H1 (cell line): ENCODE results near the gene CRLF3. TPM values are rescaled to one million over a fixed set of nuclear protein-coding genes. Genes with fewer than 3 reads are reported as not detected.
A peak's percentile ranks its signal among the peaks of the same experiment; 100 is the strongest.

Experiments
- CTCF ChIA-PET: fragments of 300-600 bp; sonication (Branson Sonifier 250); formaldehyde crosslinking; loops from one replicate; lab custom pipeline; 2021; ENCODE audit not compliant: partially characterized antibody; lab: Charles Lee
- POLR2A ChIA-PET: fragments of 300-600 bp; sonication (Branson Sonifier 250); formaldehyde crosslinking; loops from one replicate; lab custom pipeline; 2021; ENCODE audit warnings: inconsistent platforms; ENCODE audit not compliant: partially characterized antibody; lab: Charles Lee
- DNase-seq, 2 experiments: peaks; one replicate each; pipeline versions ENCODE4 v3.0.0 to v3.0.0-alpha.2; 2010 to 2022; ENCODE audit warnings: low spot score in 2 of 2, low read depth in 1 of 2, mixed read lengths in 1 of 2
- FAIRE-seq: peaks from 2 replicates; lab custom pipeline; 2011; peaks lifted over from hg19 to GRCh38; lab: Jason Lieb, UNC
- H2AFZ ChIP-seq: 2 replicates; pipeline ENCODE4 v1.8.1; 2012; ENCODE audit warnings: low read length, inconsistent platforms
- H2AK5ac ChIP-seq: 2 replicates; pipeline ENCODE4 v1.6.1; 2013; ENCODE audit warnings: low read depth, low read length
- H2BK120ac ChIP-seq: replicated peaks from 2 replicates; pipeline ENCODE3; 2013; ENCODE audit warnings: low read depth, low read length, inconsistent platforms
- H2BK12ac ChIP-seq: 2 replicates; pipeline ENCODE4 v1.6.1; 2013; ENCODE audit warnings: low read depth, low read length
- H2BK15ac ChIP-seq: 2 replicates; pipeline ENCODE4 v1.6.1; 2013; ENCODE audit warnings: low read length
- H2BK20ac ChIP-seq: 2 replicates; pipeline ENCODE4 v1.6.1; 2013; ENCODE audit warnings: low read length
- H2BK5ac ChIP-seq: 2 replicates; pipeline ENCODE4 v1.6.1; 2013; ENCODE audit warnings: low read depth, low read length
- H3K14ac ChIP-seq: 2 replicates; pipeline ENCODE4 v1.6.1; 2013; ENCODE audit warnings: inconsistent platforms; ENCODE audit not compliant: insufficient read length
- H3K18ac ChIP-seq: 2 replicates; pipeline ENCODE4 v1.6.1; 2013; ENCODE audit warnings: low read length; ENCODE audit errors: extremely low read depth
- H3K23ac ChIP-seq: 2 replicates; pipeline ENCODE4 v1.6.1; 2013; ENCODE audit warnings: inconsistent platforms; ENCODE audit not compliant: insufficient read length
- H3K23me2 ChIP-seq: 2 replicates; pipeline ENCODE4 v1.6.1; 2013; ENCODE audit warnings: low read depth, low read length
- H3K27ac ChIP-seq: 2 replicates; pipeline ENCODE4 v1.6.1; 2011; ENCODE audit warnings: low read depth, low read length, inconsistent platforms
- H3K27me3 ChIP-seq, 4 experiments: replicated peaks in 1 of 4; 1 replicate in 1 of 4; 2 replicates in 3 of 4; pipeline versions ENCODE4 v1.6.1 to v1.8.1; 2011 to 2013; ENCODE audit warnings: low read length in 3 of 4, mild to moderate bottlenecking in 3 of 4, inconsistent platforms in 2 of 4, mixed read lengths in 2 of 4, moderate library complexity in 1 of 4; ENCODE audit not compliant: control insufficient read depth in 3 of 4, insufficient read depth in 3 of 4; ENCODE audit errors: extremely low read depth in 1 of 4
- H3K36me3 ChIP-seq, 4 experiments: 2 replicates each; pipeline versions ENCODE4 v1.6.1 to v1.8.1; 2011 to 2013; ENCODE audit warnings: mild to moderate bottlenecking in 4 of 4, low read length in 3 of 4, moderate library complexity in 2 of 4, control low read depth in 1 of 4, inconsistent platforms in 1 of 4; ENCODE audit not compliant: insufficient read depth in 4 of 4, control insufficient read depth in 2 of 4
- H3K4ac ChIP-seq: replicated peaks from 2 replicates; pipeline ENCODE3; 2013; ENCODE audit warnings: low read length, low read depth, mixed read lengths, inconsistent platforms; ENCODE audit not compliant: insufficient read length
- H3K4me1 ChIP-seq, 4 experiments: replicated peaks in 1 of 4; 1 replicate in 1 of 4; 2 replicates in 3 of 4; pipeline versions ENCODE4 v1.6.1 to v1.8.1; 2011 to 2013; ENCODE audit warnings: low read length in 3 of 4, inconsistent platforms in 2 of 4, mixed read lengths in 1 of 4; ENCODE audit not compliant: insufficient read depth in 4 of 4, control insufficient read depth in 3 of 4
- H3K4me2 ChIP-seq, 2 experiments: 2 replicates each; pipeline versions ENCODE4 v1.6.1 to v1.8.1; 2011 to 2013; ENCODE audit warnings: low read depth in 2 of 2, low read length in 2 of 2, control low read depth in 1 of 2, inconsistent platforms in 1 of 2, mild to moderate bottlenecking in 1 of 2; ENCODE audit not compliant: insufficient read depth in 1 of 2
- H3K4me3 ChIP-seq, 4 experiments: fragments of 200-600, 300-600 bp in 1 of 4; sonication (generic), shearing (Covaris generic), sonication (Bioruptor Twin) in 1 of 4; 2 replicates each; pipeline versions ENCODE4 v1.5.1 to v1.8.1; 2011 to 2016; ENCODE audit warnings: low read length in 4 of 4, low read depth in 3 of 4, control low read depth in 2 of 4, inconsistent platforms in 2 of 4, mild to moderate bottlenecking in 2 of 4, mixed read lengths in 1 of 4, moderate library complexity in 1 of 4; ENCODE audit not compliant: insufficient read depth in 2 of 4; ENCODE audit errors: extremely low read depth in 1 of 4
- H3K56ac ChIP-seq: replicated peaks from 2 replicates; pipeline ENCODE3; 2013; ENCODE audit warnings: low read depth, mild to moderate bottlenecking, mixed read lengths, low read length, inconsistent platforms; ENCODE audit not compliant: insufficient read length
- H3K79me1 ChIP-seq: 2 replicates; pipeline ENCODE4 v1.6.1; 2013; ENCODE audit warnings: low read depth, low read length, control low read depth
- H3K79me2 ChIP-seq, 2 experiments: 2 replicates each; pipeline versions ENCODE4 v1.6.1 to v1.8.1; 2012 to 2013; ENCODE audit warnings: low read length in 2 of 2, mild to moderate bottlenecking in 2 of 2, inconsistent platforms in 1 of 2; ENCODE audit not compliant: insufficient read depth in 2 of 2, control insufficient read depth in 1 of 2
- H3K9ac ChIP-seq, 4 experiments: replicated peaks in 1 of 4; 1 replicate in 1 of 4; 2 replicates in 3 of 4; pipeline versions ENCODE4 v1.6.1 to v1.8.1; 2011 to 2013; ENCODE audit warnings: low read depth in 3 of 4, low read length in 3 of 4, control low read depth in 2 of 4, mild to moderate bottlenecking in 2 of 4, moderate library complexity in 2 of 4, inconsistent platforms in 1 of 4; ENCODE audit errors: extremely low read depth in 1 of 4
- H3K9me3 ChIP-seq, 2 experiments: 2 replicates each; pipeline versions ENCODE4 v1.6.1 to v1.8.1; 2012 to 2013; ENCODE audit warnings: mild to moderate bottlenecking in 2 of 2, moderate library complexity in 2 of 2, control low read depth in 1 of 2, inconsistent platforms in 1 of 2, low read depth in 1 of 2, low read length in 1 of 2, mixed read lengths in 1 of 2; ENCODE audit not compliant: insufficient read depth in 2 of 2
- H4K20me1 ChIP-seq, 2 experiments: replicated peaks in 1 of 2; 2 replicates each; pipeline versions ENCODE3 to v1.8.1; 2011 to 2013; ENCODE audit warnings: inconsistent platforms in 2 of 2, low read length in 2 of 2, mild to moderate bottlenecking in 1 of 2; ENCODE audit not compliant: insufficient read depth in 2 of 2, control insufficient read depth in 1 of 2
- H4K5ac ChIP-seq: 2 replicates; pipeline ENCODE4 v1.6.1; 2013; ENCODE audit warnings: low read length, low read depth, mixed read lengths, inconsistent platforms; ENCODE audit not compliant: insufficient read length
- H4K8ac ChIP-seq: 2 replicates; pipeline ENCODE4 v1.8.0; 2013; ENCODE audit warnings: mild to moderate bottlenecking, moderate library complexity, low read length, inconsistent platforms; ENCODE audit not compliant: insufficient read depth; ENCODE audit errors: extremely low read depth
- H4K91ac ChIP-seq: replicated peaks from 2 replicates; pipeline ENCODE3; 2013; ENCODE audit warnings: low read length, mixed read lengths, inconsistent platforms; ENCODE audit not compliant: insufficient read length
- KDM1A ChIP-seq: fragments of 200-600, 300-600 bp; sonication (generic); IDR thresholded peaks from 2 replicates; pipeline ENCODE4 v1.7.1; 2016; ENCODE audit warnings: mild to moderate bottlenecking, low read length, borderline replicate concordance
- KDM4A ChIP-seq: IDR thresholded peaks from one replicate; pipeline ENCODE4 v1.7.1; 2012; ENCODE audit warnings: low read depth, mild to moderate bottlenecking, moderate library complexity, low read length, inconsistent platforms; ENCODE audit not compliant: severe bottlenecking
- POLR2A ChIP-seq, 2 experiments: IDR thresholded peaks; 1 replicate in 1 of 2; 2 replicates in 1 of 2; pipeline ENCODE4 v1.6.1; 2011; ENCODE audit warnings: low read depth in 2 of 2, low read length in 2 of 2, mild to moderate bottlenecking in 2 of 2; ENCODE audit errors: control extremely low read depth in 1 of 2
- POLR2AphosphoS5 ChIP-seq: IDR thresholded peaks from 2 replicates; pipeline ENCODE4 v1.6.1; 2011; ENCODE audit warnings: low read depth, low read length
- SIN3A ChIP-seq, 2 experiments: IDR thresholded peaks in 1 of 2; conservative IDR thresholded peaks in 1 of 2; 2 replicates each; pipeline ENCODE4 v1.6.1; 2011 to 2012; ENCODE audit warnings: low read length in 2 of 2, improper control_type of control experiment in 1 of 2, low read depth in 1 of 2, mild to moderate bottlenecking in 1 of 2
- WGBS, 2 experiments: shearing (Covaris generic) in 1 of 2; methylation state at CpG; one replicate each; pipeline versions ENCODE4 v1.1.6 to v1.1.7; 2013 to 2015; ENCODE audit warnings: low lambda C conversion rate in 2 of 2, mixed read lengths in 2 of 2, inconsistent platforms in 1 of 2, low coverage in 1 of 2, missing lambda C conversion rate in 1 of 2; ENCODE audit not compliant: insufficient replicate concordance in 2 of 2, insufficient coverage in 1 of 2, insufficient read length in 1 of 2; ENCODE audit errors: extremely low coverage in 1 of 2, missing lambda C conversion rate in 1 of 2; 5-methylcytosine and 5-hydroxymethylcytosine counted together
- polyA plus RNA-seq, 7 experiments: library from polyadenylated mRNA; depleted of rRNA in 3 of 7; stranded (reverse) in 5 of 7; unstranded in 2 of 7; fragments of >200 nt in 5 of 7; fragments of 200-250 nt in 2 of 7; gene quantifications; 1 replicate in 5 of 7; 2 replicates in 1 of 7; 4 replicates in 1 of 7; pipeline versions ENCODE4 v1.2.1 to v1.2.3, GENCODE V29; 2011 to 2013; ENCODE audit warnings: missing spikeins in 2 of 7, mixed read lengths in 2 of 7
- total RNA-seq: library from RNA; stranded (reverse); fragmentation: NEBNext Ultra II Directional; extraction: Animal tissue kit (Norgen Biotek cat#: 25700); gene quantifications from 2 replicates; pipeline ENCODE4 v1.2.1, GENCODE V29; 2021

Gene CRLF3
- total and polyA plus RNA-seq, 2 of the 8 experiments (the other 6 are each of a cell fraction or from before 2014, with no cell fraction given) = 12.7 to 22.7 TPM

DNA sequence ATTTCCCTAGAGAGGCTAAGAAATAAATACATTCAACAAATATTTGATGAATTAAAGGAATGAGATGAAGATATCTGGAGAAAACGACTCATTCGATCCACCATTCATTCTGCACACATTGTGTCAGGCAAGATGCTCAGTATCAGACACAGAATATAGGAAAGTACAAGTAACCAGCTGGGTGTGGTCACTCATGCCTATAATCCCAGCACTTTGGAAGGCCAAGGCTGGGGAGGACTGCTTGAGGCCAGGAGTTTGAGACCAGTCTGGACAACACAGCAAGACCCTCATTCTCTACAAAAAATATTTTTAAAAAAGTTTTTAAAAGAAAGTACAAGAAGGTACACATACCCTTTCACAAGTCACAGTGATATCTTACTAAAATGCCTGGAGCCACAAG lies 42.3 kb downstream of the CRLF3 start:
- TF ChIP-seq KDM1A (no peak), KDM4A (no peak), SIN3A (conservative IDR thresholded peaks at IDR 0.05 in 1 of 2, IDR thresholded peaks at IDR 0.05 in 1 of 2; ENCODE audit: low read depth in 1 of 2, low read length in 2 of 2) (no peak), POLR2A (IDR thresholded peaks at IDR 0.05; ENCODE audit: control extremely low read depth in 1 of 2, low read depth in 2 of 2, low read length in 2 of 2) (no peak), POLR2AphosphoS5 (peak; percentile 61; the same call in 1 of the 2 replicates)
- TF ChIP-seq, all 59 proteins: peak for 1
- Histone ChIP-seq H3K23ac (no peak overlapping the region), H4K5ac (no peak overlapping the region), H3K27ac (no peak overlapping the region), H3K9me3 (no peaks in the 10 kb centered on the region), H2BK20ac (no peak overlapping the region), H2BK120ac (no peak overlapping the region), H3K79me1 (no peaks in the 10 kb centered on the region), H3K14ac (no peak overlapping the region), H3K4me2 (no peak overlapping the region), H2BK15ac (no peak overlapping the region), H2AK5ac (no peak overlapping the region), H3K36me3 (peaks cover 2 to 49% (median 12%) of the 10 kb centered on the region in 4 experiments; a peak in 4 of 8 replicates), H3K27me3 (no peaks in the 10 kb centered on the region), H3K4ac (no peak overlapping the region), H2AFZ (no peak overlapping the region), H3K23me2 (no peaks in the 10 kb centered on the region), H3K9ac (no peak overlapping the region), H3K79me2 (no peaks in the 10 kb centered on the region), H3K4me3 (no peak overlapping the region), H4K8ac (no peak overlapping the region), H3K18ac (no peak overlapping the region), H3K4me1 (no peaks in the 10 kb centered on the region), H4K91ac (no peak overlapping the region), H2BK5ac (no peak overlapping the region), H4K20me1 (peaks cover 0 to 2% of the 10 kb centered on the region in 2 experiments), H3K56ac (no peak overlapping the region), H2BK12ac (no peak overlapping the region)
- ChIA-PET CTCF (no interaction called here), POLR2A (interaction anchor here (0.7 kb wide), 1 partner anchor 13 kb away, joined by 3 read pairs; no protein-coding TSS in a partner anchor)
- 95% methylated on average over 2 of the region's 2 CpGs; no CpG with 5 or more reads in 1 of the 2 experiments for WGBS, 2 experiments
- FAIRE-seq (no peak), DNase-seq (no peak)
